NB4 (cell line): ENCODE results near the gene OR13C2.

Experiments used
- CTCF ChIP-seq: IDR thresholded peaks from one replicate; pipeline ENCODE4 v1.5.1; 2012; ENCODE audit warnings: low read depth, low read length
- MAX ChIP-seq: IDR thresholded peaks from 2 replicates; pipeline ENCODE4 v1.6.1; 2011; ENCODE audit warnings: low read depth, low read length
- MYC ChIP-seq: IDR thresholded peaks from 2 replicates; pipeline ENCODE4 v1.6.1; 2011; ENCODE audit warnings: low read depth, low read length
- POLR2A ChIP-seq: IDR thresholded peaks from 2 replicates; pipeline ENCODE4 v1.6.1; 2011; ENCODE audit warnings: mild to moderate bottlenecking; ENCODE audit not compliant: insufficient read length; ENCODE audit errors: extremely low read depth

- no peak for TF ChIP-seq CTCF
- TF ChIP-seq MAX, result no peak
- TF ChIP-seq MYC, result no peak
- TF ChIP-seq POLR2A, result no peak
Measured at GRCh38 chr9:104556830-104557634, 48.4 kb downstream of the OR13C2 start.
